Right renal cortex interstitium (tissue), 3 donors: ENCODE data around the gene OR9I1. TPM values are rescaled to one million over a fixed set of nuclear protein-coding genes. Genes with fewer than 3 reads are reported as not detected.

ENCODE experiments used
- DNase-seq, 3 donors: peaks; one replicate each; pipeline ENCODE4 v3.0.0-alpha.2; 2013; ENCODE audit warnings: low read depth in 3 of 3, low spot score in 2 of 3
- polyA plus RNA-seq, 3 donors: library from polyadenylated mRNA; unstranded; fragments of 120-200 nt; gene quantifications; one replicate each; pipeline ENCODE4 v1.2.1, GENCODE V29; 2013; ENCODE audit not compliant: insufficient read length in 3 of 3

Gene OR9I1
- not detected for polyA plus RNA-seq

DNA sequence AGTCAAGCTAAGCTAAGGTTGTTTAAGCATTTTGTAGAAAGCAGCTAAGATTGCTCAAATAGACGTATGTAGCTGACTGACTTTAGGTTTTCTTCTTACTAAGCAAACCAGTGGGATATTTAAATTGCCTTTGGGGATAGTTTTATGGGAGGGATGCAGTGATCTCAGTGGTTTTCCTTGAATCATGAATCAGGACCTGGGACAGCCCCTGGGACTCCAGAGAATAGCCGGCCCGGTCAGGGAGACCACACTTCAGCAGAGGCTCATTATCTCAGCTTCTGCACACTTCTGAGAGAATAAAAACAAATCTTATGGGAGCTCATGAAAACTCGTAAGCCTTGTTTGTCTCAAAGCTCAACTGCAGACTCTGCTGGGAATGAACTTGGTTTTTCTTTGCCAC, at the start of gene OR9I1:
TSS of gene OR9I1 (minus strand) at position 62 of the 400 bp plus-strand sequence. CDS start 6,086 bp downstream, outside the sequence.
- DNase-seq, result no peak

GRCh38 chr11:58165504-58166106, 40.3 kb upstream of the OR9I1 start:
- no peak for DNase-seq

- no peak for DNase-seq
Observed at GRCh38 chr11:58164990-58165389, 39.7 kb upstream of the OR9I1 start.

GRCh38 chr11:58164389-58164788, 39.1 kb upstream of the OR9I1 start:
- DNase-seq, result no peak

DNA sequence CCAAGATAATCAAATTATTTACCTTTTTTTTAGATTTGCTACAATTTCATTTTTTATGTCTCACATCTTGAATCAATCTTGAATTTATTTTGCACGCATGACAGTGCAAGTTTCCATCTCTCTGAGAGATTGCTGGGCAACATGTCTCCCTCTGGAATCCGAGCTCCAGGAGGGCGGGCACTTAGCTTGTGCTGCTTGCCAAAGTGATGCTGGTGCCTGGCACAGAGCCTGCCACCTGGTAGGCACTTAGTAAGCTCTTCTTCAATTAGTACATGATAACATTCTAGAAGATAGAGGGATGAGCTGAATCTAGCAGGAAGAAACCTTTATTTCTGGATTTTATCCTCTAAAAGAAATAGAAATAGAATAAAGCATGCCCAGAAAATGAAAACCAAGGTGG, 27.5 kb upstream of the OR9I1 start:
- no peak for DNase-seq

DNA sequence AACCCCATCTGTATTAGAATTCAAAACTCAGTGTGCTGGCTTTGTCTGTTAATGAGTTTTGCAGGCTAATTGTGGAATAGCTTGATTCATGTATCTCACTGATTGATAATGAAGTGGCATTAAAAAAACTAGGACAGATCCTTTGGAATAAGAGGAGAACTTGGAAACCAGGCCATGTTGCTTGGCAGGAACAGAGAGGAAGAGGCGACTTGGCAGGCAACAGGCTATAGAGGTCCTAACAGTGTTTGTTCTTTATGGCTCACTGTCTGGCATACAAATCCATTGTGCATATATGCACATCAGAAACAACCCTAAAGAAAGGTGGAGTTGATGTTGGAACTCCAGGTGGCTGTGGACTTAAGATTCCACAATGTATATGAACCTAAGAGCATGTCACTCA, 17.4 kb upstream of the OR9I1 start:
- DNase-seq, result no peak

DNA sequence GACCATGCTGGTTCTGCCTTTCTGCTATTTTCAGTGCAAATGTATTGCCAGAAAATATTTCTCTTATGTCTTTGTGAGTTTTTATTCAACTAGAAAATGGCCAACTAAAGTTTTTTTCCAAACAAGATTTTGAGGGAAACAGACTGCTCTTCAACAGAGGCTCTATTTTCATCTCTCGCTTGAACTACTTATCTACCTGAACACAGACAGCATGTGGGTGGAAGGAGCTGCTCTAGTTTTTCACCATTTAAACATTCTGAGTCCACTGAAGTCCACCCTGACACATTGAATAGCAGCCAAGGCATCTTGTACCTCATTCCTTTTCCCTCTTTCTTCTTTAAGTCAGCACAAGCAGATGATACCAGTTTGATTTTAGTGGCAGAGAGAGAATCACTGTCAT, 9.8 kb upstream of the OR9I1 start:
- DNase-seq, result no peak

- no peak for DNase-seq
Observed at GRCh38 chr11:58134151-58134550, 8.8 kb upstream of the OR9I1 start.

- DNase-seq, result no peak
Observed at GRCh38 chr11:58133309-58134076, 8.2 kb upstream of the OR9I1 start.

GRCh38 chr11:58127350-58127749, 2.0 kb upstream of the OR9I1 start:
- DNase-seq, result no peak

DNA sequence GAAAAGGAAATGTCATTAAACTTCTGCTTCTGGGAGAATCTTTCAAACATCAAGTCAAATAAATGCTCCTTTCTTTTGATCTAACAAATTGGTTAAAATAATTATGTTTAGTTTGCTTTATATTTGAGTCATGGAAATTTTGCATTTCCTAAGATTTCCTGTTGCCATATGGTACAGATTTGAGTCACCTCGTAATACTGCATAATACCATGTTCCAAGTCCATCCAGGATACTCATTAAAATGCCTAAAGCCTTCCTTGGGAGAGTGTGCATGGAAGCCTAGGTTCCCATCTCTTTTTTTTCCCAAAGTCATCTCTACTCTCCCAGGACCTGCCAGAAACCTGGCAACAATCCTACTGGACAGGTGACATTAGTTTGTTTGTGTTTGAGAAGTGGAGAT, 4.2 kb downstream of the OR9I1 start:
- no peak for DNase-seq

DNA sequence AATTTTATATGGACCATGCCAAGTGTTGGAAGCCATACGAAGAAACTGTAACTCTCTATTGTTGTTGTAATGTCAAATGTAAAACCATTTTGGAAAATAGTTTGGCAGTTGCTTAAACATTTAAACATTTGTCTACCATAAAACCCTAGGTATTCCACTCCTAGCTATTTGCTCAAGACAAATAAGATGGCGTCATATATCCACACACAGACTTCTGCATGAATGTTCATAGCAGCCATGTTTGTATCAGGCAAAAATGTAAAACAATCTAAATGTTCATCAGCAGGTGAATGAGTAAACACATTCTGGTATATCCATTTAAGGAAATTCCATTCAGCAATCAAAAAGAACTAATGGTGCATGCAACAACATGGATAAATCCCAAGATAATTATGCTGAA, 27.9 kb downstream of the OR9I1 start:
- no peak for DNase-seq

DNA sequence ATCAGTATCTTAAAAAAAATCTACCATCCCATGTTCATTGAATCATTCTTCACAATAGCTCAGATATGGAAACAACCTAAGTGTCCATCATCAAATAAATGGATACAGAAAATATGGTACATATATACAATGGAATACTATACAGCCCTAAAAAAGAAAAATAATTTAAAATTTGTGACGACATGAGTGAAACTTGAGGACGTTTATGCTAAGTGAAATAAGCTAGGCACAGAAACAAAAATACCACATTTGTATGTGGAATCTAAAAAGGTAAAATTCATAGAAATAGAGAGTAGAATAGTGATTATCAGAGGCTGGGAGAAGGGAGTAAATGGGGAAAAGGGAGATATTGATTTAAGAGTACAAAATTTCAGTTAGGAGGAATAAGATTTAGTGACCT, 38.8 kb downstream of the OR9I1 start:
- DNase-seq, result no peak

DNA sequence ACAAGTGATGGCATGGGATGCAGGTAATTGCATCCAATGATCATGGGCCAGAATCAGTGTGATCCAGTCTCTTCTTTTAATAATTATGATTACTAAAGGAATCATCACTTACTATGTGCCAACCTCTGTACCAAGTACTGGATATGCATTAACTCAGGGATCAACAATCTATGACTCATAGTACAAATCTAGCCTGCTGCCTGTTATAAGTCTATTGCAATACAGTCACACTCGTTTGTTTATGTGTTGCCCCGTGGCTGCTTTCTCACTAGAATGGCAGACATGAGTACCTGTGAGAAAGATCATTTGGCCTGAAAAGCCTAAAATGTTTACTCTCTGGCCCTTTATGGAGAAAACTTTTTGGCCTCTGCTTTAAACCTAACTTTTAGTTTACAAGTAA, 49.5 kb downstream of the OR9I1 start:
- no peak for DNase-seq

DNA sequence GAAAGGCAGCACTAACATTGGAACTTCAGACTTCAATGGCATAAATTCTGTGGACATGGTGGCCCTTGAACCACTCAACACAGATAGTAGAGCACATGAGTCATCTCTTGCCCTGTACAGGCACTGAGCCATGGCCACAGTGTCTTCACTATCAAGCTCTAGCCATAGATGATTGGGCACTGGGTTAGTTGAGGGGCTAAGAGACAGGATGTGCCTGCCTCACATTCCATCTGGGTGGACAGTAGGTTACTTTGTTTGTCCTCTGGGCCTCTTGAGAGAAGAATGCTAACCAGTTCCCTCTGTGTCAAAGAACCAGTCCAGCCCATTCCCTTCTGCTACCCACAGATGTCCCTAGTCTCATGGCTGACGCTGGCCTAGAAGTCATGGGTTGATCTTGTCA, 54.7 kb downstream of the OR9I1 start:
- DNase-seq, result no peak

DNA sequence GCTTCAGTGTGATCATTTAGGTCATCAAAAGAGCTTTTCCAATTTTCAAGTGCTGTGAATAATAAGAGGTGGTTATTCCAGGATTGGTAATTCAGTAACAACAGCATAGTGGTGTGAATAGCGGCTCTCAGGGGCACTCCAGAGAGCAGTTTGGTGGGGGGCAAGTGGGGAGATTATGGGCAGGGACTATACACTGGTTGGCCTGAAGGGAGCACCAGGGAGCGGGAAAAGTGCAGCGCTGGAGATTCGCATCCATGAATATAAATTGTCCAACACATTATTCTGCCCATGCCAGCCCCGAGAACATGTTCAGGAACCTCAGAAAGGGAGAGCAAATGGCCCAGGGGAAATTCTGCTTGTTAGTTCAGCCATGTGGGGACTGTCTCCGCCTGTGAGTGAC, 56.7 kb downstream of the OR9I1 start:
- no peak for DNase-seq

DNA sequence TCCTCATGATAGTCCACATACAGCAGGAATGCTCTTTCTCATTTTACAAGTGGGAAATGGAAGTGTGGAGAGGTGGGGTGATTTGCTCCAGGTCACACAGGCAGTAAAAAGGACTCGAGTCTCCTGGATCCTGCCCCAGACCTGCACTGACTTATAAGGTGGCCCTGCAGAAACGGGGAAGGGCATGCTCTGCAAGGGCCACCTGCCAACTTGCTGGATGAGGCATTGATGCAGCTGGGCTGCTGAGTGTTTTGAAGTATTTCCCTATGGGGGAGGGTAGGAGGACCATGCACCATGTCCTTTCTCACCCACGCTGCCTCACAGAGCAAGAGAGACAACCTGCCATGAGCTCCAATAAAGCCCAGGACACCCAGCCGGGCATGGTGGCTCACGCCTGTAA, 57.6 kb downstream of the OR9I1 start:
- no peak for DNase-seq

Other genes starting within 250 kb of the OR9I1 start
- gene OR9Q1, start 101.6 kb downstream of the OR9I1 start, polyA plus RNA-seq, result not detected
- not detected for gene OR6Q1, start 94.6 kb downstream of the OR9I1 start, polyA plus RNA-seq
- gene OR9Q2, start 63.5 kb upstream of the OR9I1 start, polyA plus RNA-seq, result not detected
- gene OR1S2, start 78.6 kb upstream of the OR9I1 start, polyA plus RNA-seq, result not detected
- gene OR1S1, start 87.2 kb upstream of the OR9I1 start, polyA plus RNA-seq, result not detected
- not detected for gene OR10Q1, start 103.4 kb upstream of the OR9I1 start, polyA plus RNA-seq
- gene OR10W1, start 142.7 kb upstream of the OR9I1 start, polyA plus RNA-seq, result not detected
- not detected for gene OR5B17, start 233.5 kb upstream of the OR9I1 start, polyA plus RNA-seq